Ovary (tissue), 10 donors: Measurements from ENCODE around the gene DENND6B. TPM values are rescaled to one million over a fixed set of nuclear protein-coding genes. Genes with fewer than 3 reads are reported as not detected.

Experiments used
- DNase-seq, 5 donors: peaks; one replicate each; pipeline ENCODE4 v3.0.0-alpha.2; 2019 to 2020
- H3K27ac ChIP-seq, 2 donors: fragments of 200-600 bp; one replicate each; pipeline versions ENCODE4 v1.5.1 to v1.8.0; 2019 to 2022
- H3K27me3 ChIP-seq: fragments of 200-600 bp; one replicate; pipeline ENCODE4 v1.8.0; 2022
- H3K36me3 ChIP-seq: fragments of 200-600 bp; sonication (generic); one replicate; pipeline ENCODE4 v1.5.1; 2019
- H3K4me1 ChIP-seq: one replicate; pipeline ENCODE4 v1.8.1; 2013; ENCODE audit warnings: mild to moderate bottlenecking, moderate library complexity; ENCODE audit not compliant: insufficient read depth
- H3K4me3 ChIP-seq: fragments of 200-600 bp; sonication (generic); one replicate; pipeline ENCODE4 v1.5.1; 2017
- H3K9me3 ChIP-seq, 2 donors: fragments of 200-600 bp in 1 of 2; sonication (generic) in 1 of 2; one replicate each; pipeline versions ENCODE4 v1.5.1 to v1.8.1; 2013 to 2019; ENCODE audit warnings: mild to moderate bottlenecking in 1 of 2, moderate library complexity in 1 of 2
- EP300 ChIP-seq: sonication (generic); formaldehyde crosslinking; IDR thresholded peaks from one replicate; pipeline ENCODE4 v1.6.1; 2017; ENCODE audit warnings: antibody characterized with exemption
- POLR2A ChIP-seq: fragments of 450-650 bp; IDR thresholded peaks from one replicate; pipeline ENCODE4 v1.6.1; 2017; ENCODE audit warnings: antibody characterized with exemption, mild to moderate bottlenecking, moderate library complexity
- WGBS, 3 donors: extraction: QIAGEN DNeasy Blood & Tissue Kit in 1 of 3; methylation state at CpG; one replicate each; pipeline versions ENCODE4 v1.1.5 to v1.1.7; 2013 to 2017; 5-methylcytosine and 5-hydroxymethylcytosine counted together
- intact Hi-C, 4 donors: fragments of 100-400 bp; cut with DNase I; formaldehyde crosslinking; loops; one replicate each; pipeline versions ENCODE4 v1.11.0 to v1.15.1; 2022 to 2023
- long read RNA-seq, 3 donors: library from polyadenylated mRNA in 2 of 3; unstranded in 2 of 3; transcript quantifications; one replicate each; pipeline ENCODE4 v2.0.0 and lab custom pipeline, GENCODE V29; 2021 to 2026
- polyA plus RNA-seq, 2 donors: library from polyadenylated mRNA; stranded (reverse); fragments of 200-250 nt in 1 of 2; fragments of 350-450 nt in 1 of 2; fragmentation: Illumina TruSeq in 1 of 2; extraction: RNeasy Lipid Tissue Mini Kit (QIAGEN cat#74804) in 1 of 2; gene quantifications; one replicate each; pipeline ENCODE4 v1.2.3, GENCODE V29; 2013 to 2014
- total RNA-seq, 7 donors: library from RNA; depleted of rRNA in 2 of 7; stranded (reverse); fragments of >200 nt in 2 of 7; fragmentation: NEBNext Ultra II Directional in 3 of 7; extraction: Animal tissue kit (Norgen Biotek cat#: 25700) in 3 of 7; gene quantifications; one replicate each; pipeline versions ENCODE4 v1.1.0 to v1.2.4, GENCODE V29; 2016 to 2023
- TF ChIP-seq, protein P1 (sequence below), 3 donors: fragments of 450-650 bp in 2 of 3; fragments of 200-600 bp in 1 of 3; IDR thresholded peaks; one replicate each; pipeline versions ENCODE4 v1.5.1 to v1.8.0; 2016 to 2022; ENCODE audit warnings: antibody characterized with exemption in 3 of 3, mild to moderate bottlenecking in 1 of 3
- donor health status: DM: no; HTN: no; CAD: no; lungs with moderate emphysema.
- donor health status: DM: no; HTN: no; CAD: no.
- donor health status: Bipolar disorder and iron deficiency.
- donor health status: DM: yes; HTN: yes; CAD: no.
- donor health status: DM: no; HTN: no; CAD: no.
- donor health status: DM: yes; HTN: yes; CAD: no.

Gene DENND6B, protein sequence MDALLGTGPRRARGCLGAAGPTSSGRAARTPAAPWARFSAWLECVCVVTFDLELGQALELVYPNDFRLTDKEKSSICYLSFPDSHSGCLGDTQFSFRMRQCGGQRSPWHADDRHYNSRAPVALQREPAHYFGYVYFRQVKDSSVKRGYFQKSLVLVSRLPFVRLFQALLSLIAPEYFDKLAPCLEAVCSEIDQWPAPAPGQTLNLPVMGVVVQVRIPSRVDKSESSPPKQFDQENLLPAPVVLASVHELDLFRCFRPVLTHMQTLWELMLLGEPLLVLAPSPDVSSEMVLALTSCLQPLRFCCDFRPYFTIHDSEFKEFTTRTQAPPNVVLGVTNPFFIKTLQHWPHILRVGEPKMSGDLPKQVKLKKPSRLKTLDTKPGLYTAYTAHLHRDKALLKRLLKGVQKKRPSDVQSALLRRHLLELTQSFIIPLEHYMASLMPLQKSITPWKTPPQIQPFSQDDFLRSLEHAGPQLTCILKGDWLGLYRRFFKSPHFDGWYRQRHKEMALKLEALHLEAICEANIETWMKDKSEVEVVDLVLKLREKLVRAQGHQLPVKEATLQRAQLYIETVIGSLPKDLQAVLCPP
- 10 to 100 TPM in 2 of 7 donors, 1 to 10 TPM in 5; 2.6 to 17.3 (median 7.4) TPM for total RNA-seq
- 1 to 10 TPM in 1 of 2 donors, under 1 TPM in 1; 0.38 to 5.6 TPM for polyA plus RNA-seq
- long read RNA-seq, donor 1, full-length matches to known transcripts: 5 of 21 reads
- long read RNA-seq, donor 1, partial matches to known transcripts: 2 of 21 reads
- long read RNA-seq, donor 1, other reads (novel, unspliced or antisense): 14 of 21 reads
- long read RNA-seq, donor 2, full-length matches to known transcripts: 1 of 17 reads
- long read RNA-seq, donor 2, partial matches to known transcripts: 16 of 17 reads
- long read RNA-seq, donor 2, other reads (novel, unspliced or antisense): 0 of 17 reads
- long read RNA-seq, donor 3, full-length matches to known transcripts: 6 of 27 reads
- long read RNA-seq, donor 3, partial matches to known transcripts: 4 of 27 reads
- long read RNA-seq, donor 3, other reads (novel, unspliced or antisense): 17 of 27 reads

DNA sequence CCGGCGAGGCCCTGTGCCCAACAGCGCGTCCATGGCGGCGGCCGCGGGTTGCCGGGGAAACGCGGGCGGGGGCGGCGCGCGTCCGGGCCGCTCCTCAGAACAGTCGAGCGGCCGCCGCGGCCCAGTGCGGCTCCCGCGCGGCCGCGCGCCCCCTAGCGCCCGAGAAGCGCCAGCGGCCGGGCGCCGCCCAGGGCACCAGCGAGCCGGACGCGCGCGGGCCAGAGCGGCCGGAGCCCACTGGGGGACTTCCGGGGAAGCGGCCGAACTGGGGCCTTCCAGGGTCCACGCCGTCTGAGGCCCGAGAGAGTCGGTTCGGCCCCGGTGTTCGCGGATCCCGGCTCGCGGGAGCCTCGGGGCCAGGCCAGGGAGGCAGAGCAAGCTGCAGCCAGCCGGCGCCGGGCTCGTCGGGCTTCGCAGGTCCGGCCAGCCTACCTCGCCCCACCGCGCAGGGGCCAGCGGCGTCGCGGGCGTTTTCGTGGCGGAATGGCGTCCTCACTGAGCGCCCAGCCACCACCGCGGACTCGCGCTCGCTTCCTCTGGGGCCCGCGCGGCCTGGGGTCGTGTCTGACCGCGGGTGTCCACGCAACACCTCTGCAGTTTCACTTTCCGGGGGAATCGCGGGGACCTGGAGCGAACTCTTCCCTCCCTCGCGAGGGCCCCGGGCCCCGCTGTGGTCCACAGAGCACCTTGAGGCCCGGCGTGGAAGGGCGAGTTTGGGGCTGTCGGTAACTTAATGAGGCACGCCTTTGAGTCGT is at the start of gene DENND6B:
Gene DENND6B (minus strand): TSS at position 57 of the 755 bp plus-strand sequence. CDS start 24 bp downstream, at position 33.
- Histone ChIP-seq H3K27me3 (no peaks in the 10 kb centered on the region), H3K9me3 (no peaks in the 10 kb centered on the region), H3K27ac (peak within 1 kb of the TSS; percentile 87 to 89), H3K4me1 (peaks cover 4% of the 10 kb centered on the region), H3K36me3 (no peaks in the 10 kb centered on the region), H3K4me3 (peak within 1 kb of the TSS; percentile 44)
- intact Hi-C loops: loop anchor here (2.0 to 5.0 kb wide), 3 partner anchors 35 to 52 kb away; no protein-coding TSS in a partner anchor
- DNase-seq: peak; percentile 76 to 90 (median 86)
- 1 to 2% (median 1%) methylated on average over 52 to 105 of the region's 105 CpGs for WGBS, 3 donors
- peak; percentile 74 for TF ChIP-seq POLR2A
- no peak for TF ChIP-seq EP300
- TF ChIP-seq, protein P1, sequence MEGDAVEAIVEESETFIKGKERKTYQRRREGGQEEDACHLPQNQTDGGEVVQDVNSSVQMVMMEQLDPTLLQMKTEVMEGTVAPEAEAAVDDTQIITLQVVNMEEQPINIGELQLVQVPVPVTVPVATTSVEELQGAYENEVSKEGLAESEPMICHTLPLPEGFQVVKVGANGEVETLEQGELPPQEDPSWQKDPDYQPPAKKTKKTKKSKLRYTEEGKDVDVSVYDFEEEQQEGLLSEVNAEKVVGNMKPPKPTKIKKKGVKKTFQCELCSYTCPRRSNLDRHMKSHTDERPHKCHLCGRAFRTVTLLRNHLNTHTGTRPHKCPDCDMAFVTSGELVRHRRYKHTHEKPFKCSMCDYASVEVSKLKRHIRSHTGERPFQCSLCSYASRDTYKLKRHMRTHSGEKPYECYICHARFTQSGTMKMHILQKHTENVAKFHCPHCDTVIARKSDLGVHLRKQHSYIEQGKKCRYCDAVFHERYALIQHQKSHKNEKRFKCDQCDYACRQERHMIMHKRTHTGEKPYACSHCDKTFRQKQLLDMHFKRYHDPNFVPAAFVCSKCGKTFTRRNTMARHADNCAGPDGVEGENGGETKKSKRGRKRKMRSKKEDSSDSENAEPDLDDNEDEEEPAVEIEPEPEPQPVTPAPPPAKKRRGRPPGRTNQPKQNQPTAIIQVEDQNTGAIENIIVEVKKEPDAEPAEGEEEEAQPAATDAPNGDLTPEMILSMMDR (IDR thresholded peaks at IDR 0.05): peak in 2 of 3 donors; percentile 75 to 82

DNA sequence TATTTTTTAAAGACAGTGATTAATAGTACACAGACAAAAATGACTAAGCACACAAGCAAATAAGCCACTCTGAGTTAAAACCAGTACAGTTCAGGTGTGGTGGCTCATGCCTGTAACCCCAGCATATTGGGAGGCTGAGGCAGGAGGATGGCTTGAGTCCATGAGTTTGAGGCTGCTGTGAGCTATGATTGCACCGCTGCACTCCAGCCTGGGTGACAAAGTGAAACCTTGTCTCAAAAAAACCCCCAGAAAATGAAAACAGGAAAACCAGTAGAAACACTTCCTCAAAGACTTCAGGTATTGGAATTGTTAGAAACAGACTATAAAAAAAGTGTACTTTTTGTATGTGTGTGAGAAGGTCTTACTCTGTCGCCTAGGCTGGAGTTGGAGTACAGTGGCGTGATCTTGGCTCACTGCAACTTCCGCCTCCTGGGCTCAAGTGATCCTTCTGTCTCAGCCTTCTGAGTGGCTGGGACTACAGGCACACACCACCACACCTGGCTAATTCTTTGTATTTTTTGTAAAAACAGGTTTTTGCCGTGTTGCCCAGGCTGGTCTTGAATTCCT is 49.4 kb upstream of the DENND6B start:
- Histone ChIP-seq H3K36me3 (no peaks in the 10 kb centered on the region), H3K27ac (no peak overlapping the region), H3K4me1 (no peaks in the 10 kb centered on the region), H3K27me3 (no peaks in the 10 kb centered on the region), H3K4me3 (no peak overlapping the region), H3K9me3 (no peaks in the 10 kb centered on the region)
- 94 to 98% (median 95%) methylated on average over 5 of the region's 5 CpGs for WGBS, 3 donors
- intact Hi-C loops: no loop called here
- DNase-seq: no peak
- TF ChIP-seq, protein P1 (IDR thresholded peaks at IDR 0.05): no peak
- TF ChIP-seq EP300 (no peak), POLR2A (no peak)

DNA sequence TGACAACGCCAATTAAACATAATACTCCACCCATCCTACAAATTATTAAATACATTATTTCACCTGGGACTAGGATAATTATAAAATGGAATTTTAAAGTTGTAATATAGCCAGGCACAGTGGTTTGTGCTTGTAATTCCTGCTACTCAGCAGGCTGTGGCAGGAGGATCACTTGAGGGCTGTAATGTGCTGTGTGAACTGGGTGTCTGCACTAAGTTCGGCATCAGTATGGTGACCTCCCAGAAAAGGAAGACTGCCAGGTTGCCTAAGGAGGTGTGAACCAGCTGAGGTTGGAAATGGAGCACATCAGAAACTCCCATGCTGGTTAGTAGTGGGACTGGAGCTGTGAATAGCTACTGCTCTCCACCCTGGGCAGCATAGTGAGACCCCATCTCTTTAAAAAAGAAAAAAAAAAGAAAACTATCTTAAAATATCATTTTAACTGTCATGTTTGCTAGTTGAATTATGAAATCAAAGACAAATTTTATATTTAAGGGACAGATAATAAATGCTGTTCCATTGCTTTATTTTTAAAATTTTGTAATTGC is 44.4 kb upstream of the DENND6B start:
- intact Hi-C loops: no loop called here
- no peaks in the 10 kb centered on the region for H3K36me3 ChIP-seq

More for the DNA sequence above, 44.4 kb upstream of the DENND6B start:
- H3K27ac ChIP-seq: no peak overlapping the region
- peaks cover 5% of the 10 kb centered on the region for H3K4me1 ChIP-seq
- TF ChIP-seq, protein P1 (IDR thresholded peaks at IDR 0.05): no peak
- TF ChIP-seq POLR2A (no peak), EP300 (no peak)
- H3K9me3 ChIP-seq: no peaks in the 10 kb centered on the region
- 93 to 98% (median 95%) methylated on average over 2 of the region's 2 CpGs for WGBS, 3 donors
- no peak overlapping the region for H3K4me3 ChIP-seq
- H3K27me3 ChIP-seq: no peaks in the 10 kb centered on the region
- no peak for DNase-seq
